H1 (cell line): ENCODE measurements around the gene PTK6. TPM values are rescaled to one million over a fixed set of nuclear protein-coding genes. Genes with fewer than 3 reads are reported as not detected.

ENCODE experiments used
- CTCF ChIA-PET: fragments of 300-600 bp; sonication (Branson Sonifier 250); formaldehyde crosslinking; loops from one replicate; lab custom pipeline; 2021; ENCODE audit not compliant: partially characterized antibody; lab: Charles Lee
- POLR2A ChIA-PET: fragments of 300-600 bp; sonication (Branson Sonifier 250); formaldehyde crosslinking; loops from one replicate; lab custom pipeline; 2021; ENCODE audit warnings: inconsistent platforms; ENCODE audit not compliant: partially characterized antibody; lab: Charles Lee
- DNase-seq, 2 experiments: peaks; one replicate each; pipeline versions ENCODE4 v3.0.0 to v3.0.0-alpha.2; 2010 to 2022; ENCODE audit warnings: low spot score in 2 of 2, low read depth in 1 of 2, mixed read lengths in 1 of 2
- FAIRE-seq: peaks from 2 replicates; lab custom pipeline; 2011; peaks lifted over from hg19 to GRCh38; lab: Jason Lieb, UNC
- H2AFZ ChIP-seq: 2 replicates; pipeline ENCODE4 v1.8.1; 2012; ENCODE audit warnings: low read length, inconsistent platforms
- H2AK5ac ChIP-seq: 2 replicates; pipeline ENCODE4 v1.6.1; 2013; ENCODE audit warnings: low read depth, low read length
- H2BK120ac ChIP-seq: replicated peaks from 2 replicates; pipeline ENCODE3; 2013; ENCODE audit warnings: low read depth, low read length, inconsistent platforms
- H2BK12ac ChIP-seq: 2 replicates; pipeline ENCODE4 v1.6.1; 2013; ENCODE audit warnings: low read depth, low read length
- H2BK15ac ChIP-seq: 2 replicates; pipeline ENCODE4 v1.6.1; 2013; ENCODE audit warnings: low read length
- H2BK20ac ChIP-seq: 2 replicates; pipeline ENCODE4 v1.6.1; 2013; ENCODE audit warnings: low read length
- H2BK5ac ChIP-seq: 2 replicates; pipeline ENCODE4 v1.6.1; 2013; ENCODE audit warnings: low read depth, low read length
- H3K14ac ChIP-seq: 2 replicates; pipeline ENCODE4 v1.6.1; 2013; ENCODE audit warnings: inconsistent platforms; ENCODE audit not compliant: insufficient read length
- H3K18ac ChIP-seq: 2 replicates; pipeline ENCODE4 v1.6.1; 2013; ENCODE audit warnings: low read length; ENCODE audit errors: extremely low read depth
- H3K23ac ChIP-seq: 2 replicates; pipeline ENCODE4 v1.6.1; 2013; ENCODE audit warnings: inconsistent platforms; ENCODE audit not compliant: insufficient read length
- H3K23me2 ChIP-seq: 2 replicates; pipeline ENCODE4 v1.6.1; 2013; ENCODE audit warnings: low read depth, low read length
- H3K27ac ChIP-seq: 2 replicates; pipeline ENCODE4 v1.6.1; 2011; ENCODE audit warnings: low read depth, low read length, inconsistent platforms
- H3K27me3 ChIP-seq, 4 experiments: replicated peaks in 1 of 4; 1 replicate in 1 of 4; 2 replicates in 3 of 4; pipeline versions ENCODE4 v1.6.1 to v1.8.1; 2011 to 2013; ENCODE audit warnings: low read length in 3 of 4, mild to moderate bottlenecking in 3 of 4, inconsistent platforms in 2 of 4, mixed read lengths in 2 of 4, moderate library complexity in 1 of 4; ENCODE audit not compliant: control insufficient read depth in 3 of 4, insufficient read depth in 3 of 4; ENCODE audit errors: extremely low read depth in 1 of 4
- H3K36me3 ChIP-seq, 4 experiments: 2 replicates each; pipeline versions ENCODE4 v1.6.1 to v1.8.1; 2011 to 2013; ENCODE audit warnings: mild to moderate bottlenecking in 4 of 4, low read length in 3 of 4, moderate library complexity in 2 of 4, control low read depth in 1 of 4, inconsistent platforms in 1 of 4; ENCODE audit not compliant: insufficient read depth in 4 of 4, control insufficient read depth in 2 of 4
- H3K4ac ChIP-seq: replicated peaks from 2 replicates; pipeline ENCODE3; 2013; ENCODE audit warnings: low read length, low read depth, mixed read lengths, inconsistent platforms; ENCODE audit not compliant: insufficient read length
- H3K4me1 ChIP-seq, 4 experiments: replicated peaks in 1 of 4; 1 replicate in 1 of 4; 2 replicates in 3 of 4; pipeline versions ENCODE4 v1.6.1 to v1.8.1; 2011 to 2013; ENCODE audit warnings: low read length in 3 of 4, inconsistent platforms in 2 of 4, mixed read lengths in 1 of 4; ENCODE audit not compliant: insufficient read depth in 4 of 4, control insufficient read depth in 3 of 4
- H3K4me2 ChIP-seq, 2 experiments: 2 replicates each; pipeline versions ENCODE4 v1.6.1 to v1.8.1; 2011 to 2013; ENCODE audit warnings: low read depth in 2 of 2, low read length in 2 of 2, control low read depth in 1 of 2, inconsistent platforms in 1 of 2, mild to moderate bottlenecking in 1 of 2; ENCODE audit not compliant: insufficient read depth in 1 of 2
- H3K4me3 ChIP-seq, 4 experiments: fragments of 200-600, 300-600 bp in 1 of 4; sonication (generic), shearing (Covaris generic), sonication (Bioruptor Twin) in 1 of 4; 2 replicates each; pipeline versions ENCODE4 v1.5.1 to v1.8.1; 2011 to 2016; ENCODE audit warnings: low read length in 4 of 4, low read depth in 3 of 4, control low read depth in 2 of 4, inconsistent platforms in 2 of 4, mild to moderate bottlenecking in 2 of 4, mixed read lengths in 1 of 4, moderate library complexity in 1 of 4; ENCODE audit not compliant: insufficient read depth in 2 of 4; ENCODE audit errors: extremely low read depth in 1 of 4
- H3K56ac ChIP-seq: replicated peaks from 2 replicates; pipeline ENCODE3; 2013; ENCODE audit warnings: low read depth, mild to moderate bottlenecking, mixed read lengths, low read length, inconsistent platforms; ENCODE audit not compliant: insufficient read length
- H3K79me1 ChIP-seq: 2 replicates; pipeline ENCODE4 v1.6.1; 2013; ENCODE audit warnings: low read depth, low read length, control low read depth
- H3K79me2 ChIP-seq, 2 experiments: 2 replicates each; pipeline versions ENCODE4 v1.6.1 to v1.8.1; 2012 to 2013; ENCODE audit warnings: low read length in 2 of 2, mild to moderate bottlenecking in 2 of 2, inconsistent platforms in 1 of 2; ENCODE audit not compliant: insufficient read depth in 2 of 2, control insufficient read depth in 1 of 2
- H3K9ac ChIP-seq, 4 experiments: replicated peaks in 1 of 4; 1 replicate in 1 of 4; 2 replicates in 3 of 4; pipeline versions ENCODE4 v1.6.1 to v1.8.1; 2011 to 2013; ENCODE audit warnings: low read depth in 3 of 4, low read length in 3 of 4, control low read depth in 2 of 4, mild to moderate bottlenecking in 2 of 4, moderate library complexity in 2 of 4, inconsistent platforms in 1 of 4; ENCODE audit errors: extremely low read depth in 1 of 4
- H3K9me3 ChIP-seq, 2 experiments: 2 replicates each; pipeline versions ENCODE4 v1.6.1 to v1.8.1; 2012 to 2013; ENCODE audit warnings: mild to moderate bottlenecking in 2 of 2, moderate library complexity in 2 of 2, control low read depth in 1 of 2, inconsistent platforms in 1 of 2, low read depth in 1 of 2, low read length in 1 of 2, mixed read lengths in 1 of 2; ENCODE audit not compliant: insufficient read depth in 2 of 2
- H4K20me1 ChIP-seq, 2 experiments: replicated peaks in 1 of 2; 2 replicates each; pipeline versions ENCODE3 to v1.8.1; 2011 to 2013; ENCODE audit warnings: inconsistent platforms in 2 of 2, low read length in 2 of 2, mild to moderate bottlenecking in 1 of 2; ENCODE audit not compliant: insufficient read depth in 2 of 2, control insufficient read depth in 1 of 2
- H4K5ac ChIP-seq: 2 replicates; pipeline ENCODE4 v1.6.1; 2013; ENCODE audit warnings: low read length, low read depth, mixed read lengths, inconsistent platforms; ENCODE audit not compliant: insufficient read length
- H4K8ac ChIP-seq: 2 replicates; pipeline ENCODE4 v1.8.0; 2013; ENCODE audit warnings: mild to moderate bottlenecking, moderate library complexity, low read length, inconsistent platforms; ENCODE audit not compliant: insufficient read depth; ENCODE audit errors: extremely low read depth
- H4K91ac ChIP-seq: replicated peaks from 2 replicates; pipeline ENCODE3; 2013; ENCODE audit warnings: low read length, mixed read lengths, inconsistent platforms; ENCODE audit not compliant: insufficient read length
- CBX8 ChIP-seq: fragments of 300-800, 300-1000 bp; sonication (generic); IDR thresholded peaks from 2 replicates; pipeline ENCODE4 v1.7.1; 2016; ENCODE audit warnings: low read depth, low read length, borderline replicate concordance
- CREB1 ChIP-seq: IDR thresholded peaks from 2 replicates; pipeline ENCODE4 v1.6.1; 2012; ENCODE audit warnings: inconsistent platforms
- CTBP2 ChIP-seq: IDR thresholded peaks from 2 replicates; pipeline ENCODE4 v1.7.0; 2011; ENCODE audit warnings: borderline replicate concordance, mild to moderate bottlenecking, moderate library complexity, mixed read lengths, low read length; ENCODE audit not compliant: insufficient read depth, insufficient read length
- GTF2F1 ChIP-seq: IDR thresholded peaks from 2 replicates; pipeline ENCODE4 v1.6.1; 2012; ENCODE audit warnings: low read depth, low read length, improper control_type of control experiment, borderline replicate concordance
- JUND ChIP-seq: IDR thresholded peaks from 2 replicates; pipeline ENCODE4 v1.6.1; 2011; ENCODE audit warnings: mild to moderate bottlenecking, improper control_type of control experiment, low read length
- KDM5A ChIP-seq: fragments of 200-600 bp; IDR thresholded peaks from 2 replicates; pipeline ENCODE4 v1.7.1; 2012; ENCODE audit warnings: mild to moderate bottlenecking, low read length, inconsistent platforms, mixed read lengths
- MAFK ChIP-seq: IDR thresholded peaks from 2 replicates; pipeline ENCODE4 v1.6.1; 2012; ENCODE audit warnings: low read depth, mild to moderate bottlenecking, improper control_type of control experiment, low read length
- PHF8 ChIP-seq: fragments of 200-600 bp; sonication (generic); conservative IDR thresholded peaks from 2 replicates; pipeline ENCODE4 v1.7.1; 2012; ENCODE audit warnings: low read depth, mild to moderate bottlenecking, inconsistent platforms, low read length, moderate library complexity
- RXRA ChIP-seq: IDR thresholded peaks from 2 replicates; pipeline ENCODE4 v1.6.1; 2011; ENCODE audit warnings: low read depth, mild to moderate bottlenecking, low read length, moderate library complexity; ENCODE audit not compliant: insufficient read depth
- SIRT6 ChIP-seq: IDR thresholded peaks from one replicate; pipeline ENCODE4 v1.7.1; 2012; ENCODE audit warnings: low read length, inconsistent platforms
- YY1 ChIP-seq: IDR thresholded peaks from 2 replicates; pipeline ENCODE4 v1.6.1; 2011; ENCODE audit warnings: low read depth, mild to moderate bottlenecking, low read length
- WGBS, 2 experiments: shearing (Covaris generic) in 1 of 2; methylation state at CpG; one replicate each; pipeline versions ENCODE4 v1.1.6 to v1.1.7; 2013 to 2015; ENCODE audit warnings: low lambda C conversion rate in 2 of 2, mixed read lengths in 2 of 2, inconsistent platforms in 1 of 2, low coverage in 1 of 2, missing lambda C conversion rate in 1 of 2; ENCODE audit not compliant: insufficient replicate concordance in 2 of 2, insufficient coverage in 1 of 2, insufficient read length in 1 of 2; ENCODE audit errors: extremely low coverage in 1 of 2, missing lambda C conversion rate in 1 of 2; 5-methylcytosine and 5-hydroxymethylcytosine counted together
- polyA plus RNA-seq, 7 experiments: library from polyadenylated mRNA; depleted of rRNA in 3 of 7; stranded (reverse) in 5 of 7; unstranded in 2 of 7; fragments of >200 nt in 5 of 7; fragments of 200-250 nt in 2 of 7; gene quantifications; 1 replicate in 5 of 7; 2 replicates in 1 of 7; 4 replicates in 1 of 7; pipeline versions ENCODE4 v1.2.1 to v1.2.3, GENCODE V29; 2011 to 2013; ENCODE audit warnings: missing spikeins in 2 of 7, mixed read lengths in 2 of 7
- total RNA-seq: library from RNA; stranded (reverse); fragmentation: NEBNext Ultra II Directional; extraction: Animal tissue kit (Norgen Biotek cat#: 25700); gene quantifications from 2 replicates; pipeline ENCODE4 v1.2.1, GENCODE V29; 2021
- TF ChIP-seq, protein P1 (sequence below): IDR thresholded peaks from 2 replicates; pipeline ENCODE4 v1.6.1; 2011; ENCODE audit warnings: low read depth, mild to moderate bottlenecking, low read length; ENCODE audit not compliant: insufficient read depth

PTK6 gene
- total and polyA plus RNA-seq, 2 of the 8 experiments (the other 6 are each of a cell fraction or from before 2014, with no cell fraction given), result 0.12 to 0.19 TPM

DNA sequence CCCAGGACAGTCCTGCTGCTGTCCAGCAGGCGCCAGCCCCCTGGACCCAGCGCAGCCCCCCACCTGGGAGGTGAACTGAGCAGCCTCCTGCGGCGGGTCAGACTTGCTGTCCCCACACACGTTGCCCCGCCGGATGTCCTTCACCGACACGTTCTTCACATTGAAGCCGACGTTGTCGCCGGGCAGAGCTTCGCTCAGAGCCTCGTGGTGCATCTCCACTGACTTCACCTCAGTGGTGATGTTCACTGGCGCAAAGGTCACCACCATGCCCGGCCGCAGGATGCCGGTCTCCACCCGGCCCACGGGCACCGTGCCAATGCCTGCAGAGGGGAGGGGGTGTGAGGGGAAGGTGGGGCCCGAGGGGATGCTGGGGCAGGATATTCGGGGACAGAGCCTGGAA, 46.8 kb downstream of the PTK6 start:
- Histone ChIP-seq H2AFZ (no peak overlapping the region), H3K79me2 (no peaks in the 10 kb centered on the region), H3K4me2 (no peak overlapping the region), H3K23ac (no peak overlapping the region), H3K14ac (no peak overlapping the region), H3K9me3 (peaks cover 4% of the 10 kb centered on the region in 2 experiments; a peak in 1 of 4 replicates), H2AK5ac (no peak overlapping the region), H3K18ac (no peak overlapping the region), H3K27me3 (peaks cover 0 to 21% (median 15%) of the 10 kb centered on the region in 4 experiments; a peak in 6 of 7 replicates), H3K79me1 (no peaks in the 10 kb centered on the region), H3K4me3 (no peak overlapping the region), H2BK5ac (no peak overlapping the region), H3K27ac (no peak overlapping the region), H4K5ac (no peak overlapping the region), H3K4me1 (peaks cover 0 to 11% (median 6%) of the 10 kb centered on the region in 4 experiments; a peak in 5 of 7 replicates), H3K56ac (no peak overlapping the region), H3K23me2 (peaks cover 16% of the 10 kb centered on the region; the same call in 1 of the 2 replicates), H3K9ac (no peak overlapping the region), H4K91ac (no peak overlapping the region), H2BK12ac (no peak overlapping the region), H4K20me1 (peaks cover 0 to 8% of the 10 kb centered on the region in 2 experiments), H3K4ac (no peak overlapping the region), H4K8ac (no peak overlapping the region), H2BK15ac (no peak overlapping the region), H2BK20ac (no peak overlapping the region), H3K36me3 (peaks cover 0 to 8% (median 1%) of the 10 kb centered on the region in 4 experiments; a peak in 5 of 8 replicates), H2BK120ac (no peak overlapping the region)
- CTCF ChIA-PET, result no interaction called here
- no peak for TF ChIP-seq CTBP2
- no peak for TF ChIP-seq MAFK
- TF ChIP-seq CREB1, result no peak
- TF ChIP-seq JUND, result no peak
- no peak for TF ChIP-seq YY1
- TF ChIP-seq RXRA, result no peak
- no peak for TF ChIP-seq KDM5A
- no peak for TF ChIP-seq PHF8
- TF ChIP-seq SIRT6, result no peak
- no peak for TF ChIP-seq GTF2F1
- TF ChIP-seq, protein P1, sequence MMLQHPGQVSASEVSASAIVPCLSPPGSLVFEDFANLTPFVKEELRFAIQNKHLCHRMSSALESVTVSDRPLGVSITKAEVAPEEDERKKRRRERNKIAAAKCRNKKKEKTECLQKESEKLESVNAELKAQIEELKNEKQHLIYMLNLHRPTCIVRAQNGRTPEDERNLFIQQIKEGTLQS, result no peak
- TF ChIP-seq CBX8, result no peak
- WGBS, 2 experiments, result 95% methylated on average over 17 of the region's 24 CpGs; no CpG with 5 or more reads in 1 of the 2 experiments
- DNase-seq, result no peak
- POLR2A ChIA-PET, result interaction anchor here (1.0 kb wide), 1 partner anchor 19 kb away, joined by 3 read pairs; no protein-coding TSS in a partner anchor
- FAIRE-seq, result no peak
